CD4-positive, alpha-beta T cell (primary cell): ENCODE results near the gene PGF. TPM values are rescaled to one million over a fixed set of nuclear protein-coding genes. Genes with fewer than 3 reads are reported as not detected.

Source experiments
- ATAC-seq: fragments of 200-7000 bp; cut with Tn5 transposase; one replicate; pipeline ENCODE4 v1.10.0; 2022; ENCODE audit warnings: mild to moderate bottlenecking; ENCODE audit not compliant: poor library complexity
- CTCF ChIA-PET: fragments of 350-600 bp; sonication (Branson Sonifier 250); formaldehyde crosslinking; loops from one replicate; lab custom pipeline; 2021; ENCODE audit warnings: antibody characterized with exemption, inconsistent platforms; lab: Charles Lee
- POLR2A ChIA-PET: fragments of 350-600 bp; sonication (Branson Sonifier 250); formaldehyde crosslinking; loops from one replicate; lab custom pipeline; 2021; ENCODE audit warnings: antibody characterized with exemption, inconsistent platforms; lab: Charles Lee
- DNase-seq, 14 experiments: peaks; one replicate each; pipeline ENCODE4 v3.0.0-alpha.2; 2013 to 2020; ENCODE audit warnings: mixed read lengths in 2 of 14
- H3K27ac ChIP-seq, 2 donors: one replicate each; pipeline versions ENCODE4 v1.5.1 to v1.7.0; 2013; ENCODE audit warnings: low read length in 2 of 2, low read depth in 1 of 2, mild to moderate bottlenecking in 1 of 2
- H3K27me3 ChIP-seq, 2 experiments: 1 replicate in 1 of 2; 2 replicates in 1 of 2; pipeline versions ENCODE4 v1.6.1 to v1.7.0; 2013; ENCODE audit warnings: low read length in 2 of 2, control low read depth in 1 of 2, mild to moderate bottlenecking in 1 of 2, moderate library complexity in 1 of 2; ENCODE audit not compliant: insufficient read depth in 2 of 2, control insufficient read depth in 1 of 2
- H3K36me3 ChIP-seq: one replicate; pipeline ENCODE4 v1.6.1; 2013; ENCODE audit warnings: low read length, control low read depth; ENCODE audit not compliant: insufficient read depth
- H3K4me1 ChIP-seq: one replicate; pipeline ENCODE4 v1.6.1; 2013; ENCODE audit warnings: low read length, control low read depth; ENCODE audit not compliant: insufficient read depth
- H3K4me3 ChIP-seq: one replicate; pipeline ENCODE4 v1.5.1; 2013; ENCODE audit warnings: mild to moderate bottlenecking, low read length, moderate library complexity
- H3K9me3 ChIP-seq, 2 experiments: 1 replicate in 1 of 2; 2 replicates in 1 of 2; pipeline versions ENCODE4 v1.6.1 to v1.7.0; 2013; ENCODE audit warnings: low read length in 2 of 2, mild to moderate bottlenecking in 2 of 2, control low read depth in 1 of 2, moderate library complexity in 1 of 2; ENCODE audit not compliant: control insufficient read depth in 1 of 2, insufficient read depth in 1 of 2
- H3K27ac Mint-ChIP-seq: one replicate; pipeline ENCODE4 v1.8.0; 2020; ENCODE audit warnings: mixed read lengths
- H3K27me3 Mint-ChIP-seq: one replicate; pipeline ENCODE4 v1.8.0; 2021; ENCODE audit warnings: mixed read lengths
- H3K36me3 Mint-ChIP-seq: one replicate; pipeline ENCODE4 v1.8.0; 2021; ENCODE audit warnings: low read depth, mixed read lengths
- H3K4me1 Mint-ChIP-seq: one replicate; pipeline ENCODE4 v1.8.0; 2021; ENCODE audit warnings: low read depth, mixed read lengths
- H3K4me3 Mint-ChIP-seq: one replicate; pipeline ENCODE4 v1.8.0; 2020; ENCODE audit warnings: mild to moderate bottlenecking, mixed read lengths
- H3K9me3 Mint-ChIP-seq: one replicate; pipeline ENCODE4 v1.8.0; 2020; ENCODE audit warnings: mixed read lengths
- intact Hi-C, 2 experiments: fragments of 100-400 bp; cut with DNase I in 1 of 2; cut with micrococcal nuclease in 1 of 2; formaldehyde crosslinking; loops; one replicate each; pipeline versions ENCODE4 v1.15.1 to v1.9.0; 2023 to 2025; cut with DNase I, micrococcal nuclease
- total RNA-seq, 174 experiments: library from RNA in 2 of 174; stranded (reverse) in 2 of 174; gene quantifications; one replicate each; pipeline ENCODE4 v1.2.3 and lab custom pipeline; 2021 to 2026
- TF ChIP-seq, protein P1 (sequence below): fragments of 200-600 bp; IDR thresholded peaks from one replicate; pipeline ENCODE4 v1.8.0; 2022; ENCODE audit warnings: antibody characterized with exemption, mild to moderate bottlenecking

PGF gene
- total RNA-seq, 2 experiments from 2014 or later = 0.11 TPM; not detected in 1

DNA sequence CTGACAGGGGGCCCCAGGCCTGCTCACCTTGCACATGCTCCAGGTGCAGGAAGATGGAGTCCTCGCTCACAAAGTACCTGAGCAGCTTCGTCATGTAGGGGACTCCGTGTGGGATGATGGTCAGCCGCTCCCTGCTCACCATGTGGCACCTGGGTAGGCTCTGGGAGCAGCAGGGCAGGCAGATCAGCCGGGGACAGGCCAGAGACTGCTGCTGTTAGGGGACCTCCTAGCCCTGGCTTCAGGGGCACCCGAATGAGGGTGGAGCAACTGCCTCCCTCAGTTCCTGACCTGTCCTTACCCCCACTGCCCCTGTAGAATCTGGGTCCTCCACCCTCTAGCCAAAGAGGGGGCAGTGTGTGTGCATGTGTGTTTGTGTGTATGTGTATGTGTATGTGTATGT, 44.2 kb downstream of the PGF start:
- Mint-ChIP-seq H3K36me3 (no peaks in the 10 kb centered on the region), H3K27me3 (no peaks in the 10 kb centered on the region), H3K4me1 (no peaks in the 10 kb centered on the region), H3K9me3 (no peaks in the 10 kb centered on the region), H3K4me3 (no peak overlapping the region), H3K27ac (no peak overlapping the region)
- ATAC-seq = no peak
- H3K4me3 ChIP-seq = no peak overlapping the region
- no peak for DNase-seq
- ChIA-PET POLR2A (no interaction called here), CTCF (interaction anchor here (1.4 kb wide), 1 partner anchor 50 kb away, joined by 3 read pairs; no protein-coding TSS in a partner anchor)
- no peak overlapping the region for H3K27ac ChIP-seq
- TF ChIP-seq, protein P1, sequence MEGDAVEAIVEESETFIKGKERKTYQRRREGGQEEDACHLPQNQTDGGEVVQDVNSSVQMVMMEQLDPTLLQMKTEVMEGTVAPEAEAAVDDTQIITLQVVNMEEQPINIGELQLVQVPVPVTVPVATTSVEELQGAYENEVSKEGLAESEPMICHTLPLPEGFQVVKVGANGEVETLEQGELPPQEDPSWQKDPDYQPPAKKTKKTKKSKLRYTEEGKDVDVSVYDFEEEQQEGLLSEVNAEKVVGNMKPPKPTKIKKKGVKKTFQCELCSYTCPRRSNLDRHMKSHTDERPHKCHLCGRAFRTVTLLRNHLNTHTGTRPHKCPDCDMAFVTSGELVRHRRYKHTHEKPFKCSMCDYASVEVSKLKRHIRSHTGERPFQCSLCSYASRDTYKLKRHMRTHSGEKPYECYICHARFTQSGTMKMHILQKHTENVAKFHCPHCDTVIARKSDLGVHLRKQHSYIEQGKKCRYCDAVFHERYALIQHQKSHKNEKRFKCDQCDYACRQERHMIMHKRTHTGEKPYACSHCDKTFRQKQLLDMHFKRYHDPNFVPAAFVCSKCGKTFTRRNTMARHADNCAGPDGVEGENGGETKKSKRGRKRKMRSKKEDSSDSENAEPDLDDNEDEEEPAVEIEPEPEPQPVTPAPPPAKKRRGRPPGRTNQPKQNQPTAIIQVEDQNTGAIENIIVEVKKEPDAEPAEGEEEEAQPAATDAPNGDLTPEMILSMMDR = no peak
- H3K4me1 ChIP-seq = peaks cover 3% of the 10 kb centered on the region
- intact Hi-C loops = no loop called here
- H3K27me3 ChIP-seq = no peaks in the 10 kb centered on the region
- H3K36me3 ChIP-seq = no peaks in the 10 kb centered on the region
- H3K9me3 ChIP-seq = no peaks in the 10 kb centered on the region

DNA sequence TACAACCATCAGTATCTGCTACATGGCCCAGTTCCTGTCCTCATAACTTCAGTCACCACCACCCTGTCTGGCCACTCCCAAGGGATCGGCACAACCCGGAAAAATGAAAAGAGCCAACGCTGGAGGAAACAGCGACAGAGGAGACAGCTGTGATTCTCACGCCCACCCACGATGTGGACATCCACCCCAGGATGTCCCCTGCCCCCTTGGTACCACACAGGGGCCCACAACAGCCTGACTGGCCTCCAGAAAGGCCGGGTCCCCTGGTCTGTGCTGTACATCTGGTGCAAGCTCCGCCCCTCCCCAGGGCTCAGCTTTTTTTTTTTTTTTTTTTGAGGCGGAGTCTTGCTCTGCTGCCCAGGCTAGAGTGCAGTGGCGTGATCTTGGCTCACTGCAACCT, 44.8 kb downstream of the PGF start:
- no peaks in the 10 kb centered on the region for H3K9me3 ChIP-seq
- intact Hi-C loops = no loop called here
- POLR2A ChIA-PET = no interaction called here
- Mint-ChIP-seq H3K9me3 (no peaks in the 10 kb centered on the region), H3K27me3 (no peaks in the 10 kb centered on the region), H3K36me3 (peaks cover 3% of the 10 kb centered on the region), H3K27ac (no peak overlapping the region), H3K4me3 (no peak overlapping the region), H3K4me1 (peaks cover 4% of the 10 kb centered on the region)
- no peak overlapping the region for H3K27ac ChIP-seq
- peaks cover 3% of the 10 kb centered on the region for H3K36me3 ChIP-seq
- DNase-seq (no peak), ATAC-seq (no peak)
- H3K4me3 ChIP-seq = no peak overlapping the region
- H3K4me1 ChIP-seq = peaks cover 9% of the 10 kb centered on the region
- CTCF ChIA-PET = interaction anchor here (1.4 kb wide), 1 partner anchor 50 kb away, joined by 3 read pairs; no protein-coding TSS in a partner anchor
- H3K27me3 ChIP-seq = no peaks in the 10 kb centered on the region
- TF ChIP-seq, protein P1 = no peak

DNA sequence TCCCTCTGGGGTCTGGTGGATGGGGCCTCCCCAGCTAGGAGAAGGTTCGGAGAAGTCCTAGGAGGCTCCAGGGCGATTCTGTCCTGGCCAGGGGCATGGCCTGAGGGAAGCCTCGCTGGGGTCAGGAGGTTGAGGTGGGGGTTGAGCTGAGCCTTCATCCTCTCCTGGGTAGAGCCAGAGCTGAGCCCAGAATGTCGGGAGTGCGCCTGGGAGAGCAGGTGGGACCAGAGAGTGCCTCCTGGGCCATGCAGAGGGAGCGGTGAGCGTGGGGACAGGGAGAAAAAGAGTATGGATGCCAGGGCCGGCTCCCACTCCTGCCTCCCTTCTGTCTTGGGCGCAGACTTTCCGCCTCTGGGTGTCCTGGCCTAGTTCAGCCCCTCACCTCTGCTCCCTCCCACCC, 45.5 kb downstream of the PGF start:
- H3K36me3 ChIP-seq = peaks cover 7% of the 10 kb centered on the region
- ChIA-PET POLR2A (interaction anchor here (1.2 kb wide), 1 partner anchor 49 kb away, joined by 4 read pairs; no protein-coding TSS in a partner anchor), CTCF (no interaction called here)
- ATAC-seq = no peak
- no peak for DNase-seq
- Mint-ChIP-seq H3K27ac (no peak overlapping the region), H3K4me3 (no peak overlapping the region), H3K27me3 (no peaks in the 10 kb centered on the region), H3K9me3 (no peaks in the 10 kb centered on the region), H3K4me1 (peaks cover 5% of the 10 kb centered on the region), H3K36me3 (peaks cover 7% of the 10 kb centered on the region)
- H3K27me3 ChIP-seq = no peaks in the 10 kb centered on the region
- H3K9me3 ChIP-seq = no peaks in the 10 kb centered on the region
- H3K27ac ChIP-seq = no peak overlapping the region
- H3K4me1 ChIP-seq = peaks cover 13% of the 10 kb centered on the region
- intact Hi-C loops = no loop called here
- no peak overlapping the region for H3K4me3 ChIP-seq
- TF ChIP-seq, protein P1 = no peak
